COR-L47 (cell line): Measurements from ENCODE around the gene MAF.
A peak's percentile ranks its signal among the peaks of the same experiment; 100 is the strongest.

Experiments used
- DNase-seq: peaks from one replicate; lab custom pipeline; 2025; lab: John Stamatoyannopoulos, UW

MAF gene

GRCh38 chr16:79612207-79612606, 11.7 kb upstream of the MAF start:
- DNase-seq: no peak

- DNase-seq: no peak
Observed at GRCh38 chr16:79610771-79611170, 10.2 kb upstream of the MAF start.

- DNase-seq: no peak
Observed at GRCh38 chr16:79609861-79610260, 9.3 kb upstream of the MAF start.

- DNase-seq: no peak
Observed at GRCh38 chr16:79608976-79609375, 8.4 kb upstream of the MAF start.

GRCh38 chr16:79607587-79607986, 7.0 kb upstream of the MAF start:
- no peak for DNase-seq

- no peak for DNase-seq
Observed at GRCh38 chr16:79605999-79606398, 5.5 kb upstream of the MAF start.

- no peak for DNase-seq
Observed at GRCh38 chr16:79603055-79603454, 2.5 kb upstream of the MAF start.

GRCh38 chr16:79602628-79603014, 2.1 kb upstream of the MAF start:
- DNase-seq: no peak

- peak; percentile 44 for DNase-seq
Observed at GRCh38 chr16:79601931-79602627, 1.5 kb upstream of the MAF start.

- DNase-seq: no peak
Observed at GRCh38 chr16:79601092-79601930, 774 bp upstream of the MAF start.

- no peak for DNase-seq
Observed at GRCh38 chr16:79599837-79600637, 500 bp downstream of the MAF start.

- no peak for DNase-seq
Observed at GRCh38 chr16:79599256-79599836, 1.2 kb downstream of the MAF start.

- DNase-seq: no peak
Observed at GRCh38 chr16:79598348-79599181, 2.0 kb downstream of the MAF start.

- DNase-seq: no peak
Observed at GRCh38 chr16:79598063-79598347, 2.5 kb downstream of the MAF start.

- DNase-seq: no peak
Observed at GRCh38 chr16:79597277-79598062, 3.1 kb downstream of the MAF start.

GRCh38 chr16:79595931-79596450, 4.5 kb downstream of the MAF start:
- DNase-seq: no peak

- no peak for DNase-seq
Observed at GRCh38 chr16:79595231-79595641, 5.3 kb downstream of the MAF start.

- DNase-seq: no peak
Observed at GRCh38 chr16:79593754-79594153, 6.8 kb downstream of the MAF start.

GRCh38 chr16:79593074-79593531, 7.4 kb downstream of the MAF start:
- no peak for DNase-seq

- no peak for DNase-seq
Observed at GRCh38 chr16:79592186-79592585, 8.4 kb downstream of the MAF start.
